ENCODE measurements around the gene WDR59. TPM values are rescaled to one million over a fixed set of nuclear protein-coding genes. Genes with fewer than 3 reads are reported as not detected.

WDR59 gene
- total RNA-seq, 1 donor from 2014 or later = 64.0 TPM

GRCh38 chr16:74973304-74973703, 11.6 kb downstream of the WDR59 start:
- H3K9ac ChIP-seq = no peak overlapping the region
- no peak overlapping the region for H2AFZ ChIP-seq (replicated peaks)
- H3K27ac ChIP-seq = no peak overlapping the region
- Mint-ChIP-seq H3K27ac (no peak overlapping the region), H3K4me1 (peaks cover 3% of the 10 kb centered on the region), H3K4me3 (no peak overlapping the region), H3K9me3 (no peaks in the 10 kb centered on the region), H3K36me3 (peaks cover 11% of the 10 kb centered on the region), H3K27me3 (ENCODE audit: insufficient read depth, low read depth) (peaks cover 2% of the 10 kb centered on the region)
- TF ChIP-seq EZH2phosphoT487 (IDR thresholded peaks at IDR 0.05) = no peak
- TF ChIP-seq EZH2 (IDR thresholded peaks at IDR 0.05) = no peak
- TF ChIP-seq CTCF (IDR thresholded peaks at IDR 0.05) = no peak
- H3K4me1 ChIP-seq = no peaks in the 10 kb centered on the region
- no peaks in the 10 kb centered on the region for H3K9me3 ChIP-seq (ENCODE audit: low read depth)
- H3K4me2 ChIP-seq = no peak overlapping the region
- H3K4me3 ChIP-seq = no peak overlapping the region
- peaks cover 15% of the 10 kb centered on the region for H3K79me2 ChIP-seq (ENCODE audit: low read depth)
- no peaks in the 10 kb centered on the region for H3F3A ChIP-seq (ENCODE audit: low read depth)
- no peaks in the 10 kb centered on the region for H3K36me3 ChIP-seq
- H4K20me1 ChIP-seq (ENCODE audit: low read depth) = peaks cover 13% of the 10 kb centered on the region
- DNase-seq (ENCODE audit: low spot score) = no peak
- no peaks in the 10 kb centered on the region for H3K27me3 ChIP-seq

- peaks cover 4% of the 10 kb centered on the region for H3K36me3 ChIP-seq
- H3F3A ChIP-seq (ENCODE audit: low read depth) = no peaks in the 10 kb centered on the region
- H3K9me3 Mint-ChIP-seq = peaks cover 2% of the 10 kb centered on the region
- no peak overlapping the region for H2AFZ ChIP-seq (replicated peaks)
- H4K20me1 ChIP-seq (ENCODE audit: low read depth) = peaks cover 4% of the 10 kb centered on the region
- no peak overlapping the region for H3K4me3 ChIP-seq
- no peaks in the 10 kb centered on the region for H3K4me1 ChIP-seq
- no peaks in the 10 kb centered on the region for H3K27me3 ChIP-seq
- H3K27me3 Mint-ChIP-seq (ENCODE audit: insufficient read depth, low read depth) = peaks cover 2% of the 10 kb centered on the region
- no peaks in the 10 kb centered on the region for H3K79me2 ChIP-seq (ENCODE audit: low read depth)
- peak overlapping the region; percentile 48 for H3K27ac Mint-ChIP-seq
- H3K9ac ChIP-seq = no peak overlapping the region
- no peak overlapping the region for H3K4me3 Mint-ChIP-seq
- peaks cover 7% of the 10 kb centered on the region for H3K4me1 Mint-ChIP-seq
- TF ChIP-seq CTCF (IDR thresholded peaks at IDR 0.05) (no peak), EZH2 (IDR thresholded peaks at IDR 0.05) (no peak), EZH2phosphoT487 (IDR thresholded peaks at IDR 0.05) (no peak)
- no peak overlapping the region for H3K27ac ChIP-seq
- no peak overlapping the region for H3K4me2 ChIP-seq
- DNase-seq (ENCODE audit: low spot score) = no peak
- H3K9me3 ChIP-seq (ENCODE audit: low read depth) = no peaks in the 10 kb centered on the region
- peaks cover 36% of the 10 kb centered on the region for H3K36me3 Mint-ChIP-seq
Measured at GRCh38 chr16:74954763-74955162, 30.2 kb downstream of the WDR59 start.

GRCh38 chr16:74951681-74952080, 33.2 kb downstream of the WDR59 start:
- no peaks in the 10 kb centered on the region for H3K4me1 ChIP-seq
- H3K27ac ChIP-seq = no peak overlapping the region
- peaks cover 4% of the 10 kb centered on the region for H3K36me3 ChIP-seq
- no peaks in the 10 kb centered on the region for H3K27me3 ChIP-seq
- H3K4me3 ChIP-seq = no peak overlapping the region
- H3K9ac ChIP-seq = no peak overlapping the region
- no peak overlapping the region for H3K4me2 ChIP-seq
- Mint-ChIP-seq H3K4me3 (no peak overlapping the region), H3K4me1 (peaks cover 7% of the 10 kb centered on the region), H3K36me3 (peaks cover 42% of the 10 kb centered on the region), H3K9me3 (peaks cover 2% of the 10 kb centered on the region), H3K27me3 (ENCODE audit: insufficient read depth, low read depth) (peaks cover 2% of the 10 kb centered on the region), H3K27ac (no peak overlapping the region)
- H4K20me1 ChIP-seq (ENCODE audit: low read depth) = peaks cover 4% of the 10 kb centered on the region
- H3K79me2 ChIP-seq (ENCODE audit: low read depth) = no peaks in the 10 kb centered on the region
- DNase-seq (ENCODE audit: low spot score) = no peak
- no peaks in the 10 kb centered on the region for H3F3A ChIP-seq (ENCODE audit: low read depth)
- no peak overlapping the region for H2AFZ ChIP-seq (replicated peaks)
- no peak for TF ChIP-seq EZH2phosphoT487 (IDR thresholded peaks at IDR 0.05)
- TF ChIP-seq EZH2 (IDR thresholded peaks at IDR 0.05) = no peak
- TF ChIP-seq CTCF (IDR thresholded peaks at IDR 0.05) = no peak
- no peaks in the 10 kb centered on the region for H3K9me3 ChIP-seq (ENCODE audit: low read depth)

Measured in neural progenitor cell (in vitro differentiated cells).